ENCODE results near the gene CYTH4.

Gene CYTH4

GRCh38 chr22:37292641-37293040, 10.3 kb downstream of the CYTH4 start:
- no peak for DNase-seq

GRCh38 chr22:37293172-37293571, 10.9 kb downstream of the CYTH4 start:
- DNase-seq, result no peak

GRCh38 chr22:37294747-37295146, 12.4 kb downstream of the CYTH4 start:
- no peak for DNase-seq

- DNase-seq, result no peak
These were observed 13.0 kb downstream of the CYTH4 start for GRCh38 chr22:37295213-37295886.

GRCh38 chr22:37295946-37296345, 13.6 kb downstream of the CYTH4 start:
- DNase-seq, result no peak

- DNase-seq, result no peak
These were observed 16.6 kb downstream of the CYTH4 start for GRCh38 chr22:37298748-37299495.

- DNase-seq, result no peak
These were observed 17.7 kb downstream of the CYTH4 start for GRCh38 chr22:37299969-37300509.

GRCh38 chr22:37300551-37301017, 18.3 kb downstream of the CYTH4 start:
- no peak for DNase-seq

- DNase-seq, result no peak
These were observed 19.0 kb downstream of the CYTH4 start for GRCh38 chr22:37301144-37301830.

- DNase-seq, result no peak
These were observed 20.6 kb downstream of the CYTH4 start for GRCh38 chr22:37302674-37303555.

GRCh38 chr22:37303821-37304274, 21.5 kb downstream of the CYTH4 start:
- no peak for DNase-seq

- DNase-seq, result no peak
These were observed 22.5 kb downstream of the CYTH4 start for GRCh38 chr22:37304595-37305343.

GRCh38 chr22:37305887-37306286, 23.6 kb downstream of the CYTH4 start:
- DNase-seq, result no peak

GRCh38 chr22:37306494-37306829, 24.2 kb downstream of the CYTH4 start:
- no peak for DNase-seq

- DNase-seq, result no peak
These were observed 26.3 kb downstream of the CYTH4 start for GRCh38 chr22:37308385-37309200.

- DNase-seq, result no peak
These were observed 27.1 kb downstream of the CYTH4 start for GRCh38 chr22:37309211-37310074.

GRCh38 chr22:37310075-37310606, 27.8 kb downstream of the CYTH4 start:
- DNase-seq, result no peak

GRCh38 chr22:37310815-37311595, 28.7 kb downstream of the CYTH4 start:
- no peak for DNase-seq
